ENCODE data around the gene IKBKE. TPM values are rescaled to one million over a fixed set of nuclear protein-coding genes. Genes with fewer than 3 reads are reported as not detected.

IKBKE gene
- total RNA-seq, 1 donor from 2014 or later = 5.1 TPM

DNA sequence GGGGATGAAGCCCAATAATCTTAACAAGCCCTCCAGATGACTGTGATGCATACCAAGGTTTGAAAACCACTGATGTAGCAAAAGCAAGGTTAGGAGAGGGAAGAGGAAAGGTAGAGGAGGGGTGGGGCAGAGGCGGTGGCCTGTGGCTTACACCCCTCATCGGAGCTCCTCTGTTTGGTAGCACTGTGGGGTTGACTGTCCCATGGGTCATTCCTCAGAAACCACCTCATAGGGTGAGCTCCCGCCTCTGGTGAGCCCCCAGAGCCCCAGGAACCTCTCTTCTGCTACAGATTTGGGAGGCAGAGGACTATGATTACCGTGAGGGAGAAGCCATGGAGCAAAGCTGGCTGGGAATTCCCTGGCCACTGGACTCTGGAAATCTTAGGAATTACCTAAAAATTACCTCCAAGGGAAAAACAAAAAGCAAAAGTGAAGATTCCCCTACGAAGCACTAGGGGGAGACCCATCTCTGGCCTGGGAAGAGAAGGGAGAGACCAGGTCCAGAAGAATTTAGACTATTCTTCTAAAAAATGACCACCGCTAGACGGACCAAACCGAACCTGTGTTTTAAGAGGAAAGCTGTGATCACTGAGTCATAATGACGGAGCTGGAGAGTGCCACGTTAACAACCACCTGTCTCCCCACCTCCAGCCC lies 35.6 kb downstream of the IKBKE start:
- Mint-ChIP-seq H3K36me3 (ENCODE audit: insufficient read depth) (no peaks in the 10 kb centered on the region), H3K27ac (no peak overlapping the region), H3K4me3 (ENCODE audit: low read depth) (peak overlapping the region; percentile 56), H3K4me1 (ENCODE audit: low read depth) (peaks cover 20% of the 10 kb centered on the region), H3K27me3 (peaks cover 83% of the 10 kb centered on the region), H3K9me3 (ENCODE audit: low read depth) (no peaks in the 10 kb centered on the region)
- no peak for DNase-seq (ENCODE audit: low spot score, unreplicated experiment)
- peak; percentile 54 for TF ChIP-seq CTCF (IDR thresholded peaks at IDR 0.05; ENCODE audit: unreplicated experiment)

DNA sequence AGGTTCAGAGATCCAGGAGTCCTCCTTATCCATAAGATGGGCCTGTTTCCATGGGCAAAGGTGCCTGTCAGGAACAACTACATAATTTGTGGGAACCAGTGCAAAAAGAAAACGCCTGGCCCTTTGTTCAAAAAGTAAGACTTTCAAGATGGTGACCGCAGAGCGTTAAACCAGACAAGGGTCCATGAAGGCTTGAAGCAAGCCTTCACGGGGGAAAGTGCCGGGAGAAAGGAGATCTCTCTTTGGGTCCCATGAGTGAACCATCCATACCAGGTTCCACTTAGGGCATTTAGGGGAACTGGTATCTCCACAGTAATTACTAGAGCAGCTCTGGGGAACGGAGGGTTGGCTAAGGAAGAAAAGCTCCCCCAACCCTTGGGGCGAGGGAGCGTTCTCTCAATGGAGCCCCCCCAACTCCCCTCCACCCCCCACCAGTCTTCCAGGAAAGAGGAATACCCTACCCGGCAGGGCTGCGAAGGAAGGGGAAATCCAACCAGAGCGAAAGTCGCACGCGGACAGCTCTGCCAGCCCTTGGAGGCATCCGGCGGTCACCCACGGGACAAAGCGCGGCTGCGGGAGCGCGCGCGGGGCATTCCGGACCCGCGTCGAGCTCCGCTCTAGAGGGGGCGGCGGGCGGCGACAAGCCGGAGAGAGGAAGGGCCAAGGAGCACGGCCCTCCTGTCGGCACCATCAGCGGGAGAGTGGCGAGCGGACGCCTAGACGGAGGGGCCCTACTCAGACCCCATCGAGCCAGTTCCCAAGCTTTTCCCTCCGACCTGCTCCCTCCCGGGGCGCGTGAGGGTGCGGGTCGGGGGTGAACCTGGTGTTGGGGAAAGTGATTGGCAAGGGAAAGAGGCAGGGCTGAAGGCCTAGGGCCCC lies 36.4 kb downstream of the IKBKE start:
- no peak for TF ChIP-seq CTCF (IDR thresholded peaks at IDR 0.05; ENCODE audit: unreplicated experiment)
- Mint-ChIP-seq H3K4me1 (ENCODE audit: low read depth) (peaks cover 18% of the 10 kb centered on the region), H3K27ac (no peak overlapping the region), H3K36me3 (ENCODE audit: insufficient read depth) (no peaks in the 10 kb centered on the region), H3K4me3 (ENCODE audit: low read depth) (peak overlapping the region; percentile 56), H3K27me3 (peaks cover 78% of the 10 kb centered on the region), H3K9me3 (ENCODE audit: low read depth) (no peaks in the 10 kb centered on the region)
- DNase-seq (ENCODE audit: low spot score, unreplicated experiment) = no peak

- no peak for TF ChIP-seq CTCF (IDR thresholded peaks at IDR 0.05; ENCODE audit: unreplicated experiment)
- Mint-ChIP-seq H3K9me3 (ENCODE audit: low read depth) (no peaks in the 10 kb centered on the region), H3K36me3 (ENCODE audit: insufficient read depth) (no peaks in the 10 kb centered on the region), H3K4me1 (ENCODE audit: low read depth) (peaks cover 27% of the 10 kb centered on the region), H3K27me3 (peaks cover 69% of the 10 kb centered on the region), H3K27ac (no peak within 1 kb of the TSS), H3K4me3 (ENCODE audit: low read depth) (peak within 1 kb of the TSS; percentile 56)
- DNase-seq (ENCODE audit: low spot score, unreplicated experiment) = peak; percentile 25
Observed at GRCh38 chr1:206507284-206508129, 37.2 kb downstream of the IKBKE start, which contains the start of gene RASSF5. Gene RASSF5 (plus strand): TSS chr1:206507531. CDS start chr1:206507603, 72 bp downstream.

- no peak overlapping the region for H3K27ac Mint-ChIP-seq
- no peaks in the 10 kb centered on the region for H3K36me3 Mint-ChIP-seq (ENCODE audit: insufficient read depth)
- H3K4me1 Mint-ChIP-seq (ENCODE audit: low read depth) = peaks cover 29% of the 10 kb centered on the region
- no peaks in the 10 kb centered on the region for H3K9me3 Mint-ChIP-seq (ENCODE audit: low read depth)
- DNase-seq (ENCODE audit: low spot score, unreplicated experiment) = no peak
- TF ChIP-seq CTCF (IDR thresholded peaks at IDR 0.05; ENCODE audit: unreplicated experiment) = no peak
- H3K27me3 Mint-ChIP-seq = peaks cover 62% of the 10 kb centered on the region
- peak overlapping the region; percentile 46 for H3K4me3 Mint-ChIP-seq (ENCODE audit: low read depth)
Observed at GRCh38 chr1:206508130-206508889, 38.0 kb downstream of the IKBKE start.
